ENCODE results near the gene KLF13. TPM values are rescaled to one million over a fixed set of nuclear protein-coding genes. Genes with fewer than 3 reads are reported as not detected.

The KLF13 gene
- total and polyA plus RNA-seq, 11 donors, result 22.4 to 74.0 (median 56.4) TPM

- ATAC-seq, result peak in 2 of 4 donors; percentile 19 to 60
- Histone ChIP-seq H3K9me3 (peaks cover 0 to 14% (median 0%) of the 10 kb centered on the region in 12 donors), H3K27me3 (no peaks in the 10 kb centered on the region), H3K4me3 (no peak overlapping the region), H3K36me3 (no peaks in the 10 kb centered on the region), H3K27ac (no peak overlapping the region), H3K4me1 (peaks cover 0 to 16% (median 6%) of the 10 kb centered on the region in 12 donors)
- intact Hi-C loops (cut with DNase I), result no loop called here
- peak in 3 of 5 donors; percentile 14 to 25 (median 21) for DNase-seq
- 52 to 74% (median 64%) methylated on average over 3 of the region's 3 CpGs for WGBS, 4 donors
- TF ChIP-seq POLR2A (IDR thresholded peaks at IDR 0.05), result no peak
- no peak for TF ChIP-seq CTCF (IDR thresholded peaks at IDR 0.05)
Observed at GRCh38 chr15:31292391-31293015, 34.1 kb upstream of the KLF13 start.

DNA sequence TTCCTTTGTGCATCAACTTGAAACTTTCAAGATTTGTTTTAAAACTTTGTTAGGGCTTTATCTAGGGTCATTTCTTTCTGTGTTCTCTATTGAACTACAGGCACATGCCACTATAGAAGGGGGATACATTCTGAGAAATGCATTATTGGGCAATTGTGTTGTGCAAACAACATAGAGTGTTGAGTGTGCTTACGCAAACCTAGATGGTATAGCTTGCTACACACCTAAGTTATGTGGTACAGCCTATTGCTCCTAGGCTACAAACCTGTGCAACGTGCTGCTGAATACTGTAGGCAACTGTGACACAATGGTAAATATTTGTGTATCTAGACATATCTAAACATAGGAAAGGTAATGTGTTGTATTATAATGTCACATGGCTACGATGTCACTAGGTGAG lies 33.0 kb upstream of the KLF13 start:
- no peak overlapping the region for H3K4me3 ChIP-seq
- no peak for DNase-seq
- H3K27me3 ChIP-seq, result no peaks in the 10 kb centered on the region
- no peak overlapping the region for H3K27ac ChIP-seq
- intact Hi-C loops (cut with DNase I), result no loop called here
- no peak for ATAC-seq
- 91 to 98% (median 97%) methylated on average over 3 of the region's 3 CpGs for WGBS, 4 donors
- H3K4me1 ChIP-seq, result peaks cover 0 to 16% (median 6%) of the 10 kb centered on the region in 12 donors
- H3K9me3 ChIP-seq, result peaks cover 0 to 3% (median 0%) of the 10 kb centered on the region in 12 donors
- H3K36me3 ChIP-seq, result no peaks in the 10 kb centered on the region
- TF ChIP-seq CTCF (IDR thresholded peaks at IDR 0.05) (no peak), POLR2A (IDR thresholded peaks at IDR 0.05) (no peak)

GRCh38 chr15:31294067-31294466 lies 32.6 kb upstream of the KLF13 start:
- no peaks in the 10 kb centered on the region for H3K9me3 ChIP-seq
- TF ChIP-seq POLR2A (IDR thresholded peaks at IDR 0.05) (no peak), CTCF (IDR thresholded peaks at IDR 0.05) (no peak)
- H3K4me3 ChIP-seq, result no peak overlapping the region
- H3K36me3 ChIP-seq, result no peaks in the 10 kb centered on the region
- DNase-seq (peak in 1 of 5 donors; percentile 6), ATAC-seq (no peak)
- peaks cover 0 to 16% (median 6%) of the 10 kb centered on the region in 12 donors for H3K4me1 ChIP-seq
- intact Hi-C loops (cut with DNase I), result no loop called here
- H3K27me3 ChIP-seq, result no peaks in the 10 kb centered on the region
- 96 to 100% (median 98%) methylated on average over 2 of the region's 2 CpGs for WGBS, 4 donors
- H3K27ac ChIP-seq, result no peak overlapping the region

GRCh38 chr15:31295658-31296057 lies 31.0 kb upstream of the KLF13 start:
- intact Hi-C loops (cut with DNase I), result no loop called here
- 82 to 92% (median 86%) methylated on average over 8 of the region's 8 CpGs for WGBS, 4 donors
- H3K27ac ChIP-seq, result no peak overlapping the region
- H3K9me3 ChIP-seq, result no peaks in the 10 kb centered on the region
- DNase-seq (peak in 1 of 5 donors; percentile 7), ATAC-seq (no peak)
- TF ChIP-seq CTCF (IDR thresholded peaks at IDR 0.05) (no peak), POLR2A (IDR thresholded peaks at IDR 0.05) (no peak)
- no peaks in the 10 kb centered on the region for H3K36me3 ChIP-seq
- H3K27me3 ChIP-seq, result no peaks in the 10 kb centered on the region
- no peak overlapping the region for H3K4me3 ChIP-seq
- H3K4me1 ChIP-seq, result peaks cover 0 to 24% (median 12%) of the 10 kb centered on the region in 12 donors
